GM19324 (cell line): ENCODE data around the gene CFAP141.
A peak's percentile ranks its signal among the peaks of the same experiment; 100 is the strongest.
"Not testable (repeated sequence)": the region's sequence is repeated elsewhere in the genome, so short reads cannot be mapped to it uniquely, and the experiment has no call there.

Experiments used
- ATAC-seq: cut with Tn5 transposase; IDR thresholded peaks from one replicate; pipeline ENCODE4 v1.9.1; 2021; ENCODE audit warnings: mild to moderate bottlenecking, moderate library complexity; ENCODE audit not compliant: unreplicated experiment, low FRiP score

Gene CFAP141

GRCh38 chr1:154206196-154206595, at the start of gene CFAP141:
CFAP141 (minus strand) TSS chr1:154206333; CDS start chr1:154206307, 26 bp downstream.
- ATAC-seq = no peak

GRCh38 chr1:154253671-154254070, 47.5 kb upstream of the CFAP141 start:
- ATAC-seq = no peak

GRCh38 chr1:154241703-154242351, 35.7 kb upstream of the CFAP141 start:
- no peak for ATAC-seq

- no peak for ATAC-seq
These were observed 34.2 kb upstream of the CFAP141 start for GRCh38 chr1:154240294-154240833.

- ATAC-seq = no peak
These were observed 33.4 kb upstream of the CFAP141 start for GRCh38 chr1:154239491-154239890.

- no peak for ATAC-seq
These were observed 31.9 kb upstream of the CFAP141 start for GRCh38 chr1:154237880-154238506.

GRCh38 chr1:154237435-154237834, 31.3 kb upstream of the CFAP141 start:
- ATAC-seq = no peak

- no peak for ATAC-seq
These were observed 30.7 kb upstream of the CFAP141 start for GRCh38 chr1:154236855-154237254.

- ATAC-seq = not testable (repeated sequence)
These were observed 27.0 kb upstream of the CFAP141 start for GRCh38 chr1:154233127-154233526.

GRCh38 chr1:154231112-154231511, 25.0 kb upstream of the CFAP141 start:
- ATAC-seq = not testable (repeated sequence)

- no peak for ATAC-seq
These were observed 19.2 kb upstream of the CFAP141 start for GRCh38 chr1:154225370-154225769.

- no peak for ATAC-seq
These were observed 17.5 kb upstream of the CFAP141 start for GRCh38 chr1:154223621-154224020.

- no peak for ATAC-seq
These were observed 16.8 kb upstream of the CFAP141 start for GRCh38 chr1:154222918-154223317.

- ATAC-seq = no peak
These were observed 16.4 kb upstream of the CFAP141 start for GRCh38 chr1:154222518-154222917.

GRCh38 chr1:154221278-154222001, 15.3 kb upstream of the CFAP141 start:
- peak; percentile 12 for ATAC-seq

GRCh38 chr1:154220970-154221277, 14.8 kb upstream of the CFAP141 start:
- no peak for ATAC-seq

GRCh38 chr1:154220071-154220969, 14.2 kb upstream of the CFAP141 start, which contains the start of gene UBAP2L:
UBAP2L (plus strand) TSS chr1:154220955; CDS start chr1:154225124, 4,169 bp downstream.
- ATAC-seq = peak; percentile 96

- ATAC-seq = no peak
These were observed 13.4 kb upstream of the CFAP141 start for GRCh38 chr1:154219541-154219940.

GRCh38 chr1:154218545-154218944, 12.4 kb upstream of the CFAP141 start:
- no peak for ATAC-seq

GRCh38 chr1:154213274-154213673, 7.1 kb upstream of the CFAP141 start:
- no peak for ATAC-seq
